ENCODE results near the gene MAPK9. TPM values are rescaled to one million over a fixed set of nuclear protein-coding genes. Genes with fewer than 3 reads are reported as not detected.

MAPK9 gene
- total RNA-seq, 1 experiment from 2014 or later, result 44.1 TPM

DNA sequence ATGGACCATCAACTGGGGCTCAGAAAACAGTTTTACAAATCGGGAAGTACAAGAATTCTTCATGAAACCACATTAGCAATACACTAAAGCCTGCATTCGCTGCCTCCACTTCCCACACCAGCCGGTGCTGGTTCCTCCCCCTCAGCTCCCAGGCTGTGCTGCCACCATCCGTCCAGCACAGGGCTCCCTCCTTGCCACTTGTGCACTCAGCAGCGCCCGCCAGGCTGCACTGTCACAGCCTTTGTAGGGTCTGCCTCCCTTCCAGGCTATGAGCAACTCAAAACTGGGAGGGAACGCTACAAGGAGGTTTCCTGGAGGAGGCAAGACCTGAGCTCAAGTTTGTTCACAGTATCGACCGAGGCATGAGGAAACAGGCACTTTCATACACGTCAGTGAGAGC lies 7.7 kb downstream of the MAPK9 start:
- Histone ChIP-seq H3K27ac (ENCODE audit: low read length) (no peak overlapping the region), H3K4me1 (ENCODE audit: control insufficient read depth, insufficient read depth, low read length) (no peaks in the 10 kb centered on the region), H3K9me3 (ENCODE audit: control insufficient read depth, insufficient read depth, low read depth, low read length) (peaks cover 4% of the 10 kb centered on the region; the same call in 1 of the 2 replicates), H3K27me3 (ENCODE audit: control insufficient read depth, insufficient read depth, low read length) (no peaks in the 10 kb centered on the region), H3K36me3 (ENCODE audit: control insufficient read depth, insufficient read depth, low read length) (no peaks in the 10 kb centered on the region), H3K4me3 (ENCODE audit: low read depth in 2 of 2, low read length in 2 of 2) (no peak overlapping the region)
- DNase-seq (ENCODE audit: low read depth, low spot score), result no peak
- in situ Hi-C loops (cut with HindIII; ENCODE audit: low pct_unique_long_range_greater_than_20kb, low sequenced_read_pairs) (no loop called here), intact Hi-C loops (cut with micrococcal nuclease; ENCODE audit: unreplicated experiment) (no loop called here)
- ChIA-PET CTCF (interaction anchor here (1.4 kb wide), 1 partner anchor 75 kb away, joined by 3 read pairs; the partner anchor contains the start of gene RASGEF1C), POLR2A (interaction anchor here (0.5 kb wide), 1 partner anchor 169 kb away, joined by 4 read pairs; no protein-coding TSS in a partner anchor)
- no peak for TF ChIP-seq POLR2AphosphoS5 (IDR thresholded peaks at IDR 0.05; ENCODE audit: low read depth, low read length)
- TF ChIP-seq, protein P1, sequence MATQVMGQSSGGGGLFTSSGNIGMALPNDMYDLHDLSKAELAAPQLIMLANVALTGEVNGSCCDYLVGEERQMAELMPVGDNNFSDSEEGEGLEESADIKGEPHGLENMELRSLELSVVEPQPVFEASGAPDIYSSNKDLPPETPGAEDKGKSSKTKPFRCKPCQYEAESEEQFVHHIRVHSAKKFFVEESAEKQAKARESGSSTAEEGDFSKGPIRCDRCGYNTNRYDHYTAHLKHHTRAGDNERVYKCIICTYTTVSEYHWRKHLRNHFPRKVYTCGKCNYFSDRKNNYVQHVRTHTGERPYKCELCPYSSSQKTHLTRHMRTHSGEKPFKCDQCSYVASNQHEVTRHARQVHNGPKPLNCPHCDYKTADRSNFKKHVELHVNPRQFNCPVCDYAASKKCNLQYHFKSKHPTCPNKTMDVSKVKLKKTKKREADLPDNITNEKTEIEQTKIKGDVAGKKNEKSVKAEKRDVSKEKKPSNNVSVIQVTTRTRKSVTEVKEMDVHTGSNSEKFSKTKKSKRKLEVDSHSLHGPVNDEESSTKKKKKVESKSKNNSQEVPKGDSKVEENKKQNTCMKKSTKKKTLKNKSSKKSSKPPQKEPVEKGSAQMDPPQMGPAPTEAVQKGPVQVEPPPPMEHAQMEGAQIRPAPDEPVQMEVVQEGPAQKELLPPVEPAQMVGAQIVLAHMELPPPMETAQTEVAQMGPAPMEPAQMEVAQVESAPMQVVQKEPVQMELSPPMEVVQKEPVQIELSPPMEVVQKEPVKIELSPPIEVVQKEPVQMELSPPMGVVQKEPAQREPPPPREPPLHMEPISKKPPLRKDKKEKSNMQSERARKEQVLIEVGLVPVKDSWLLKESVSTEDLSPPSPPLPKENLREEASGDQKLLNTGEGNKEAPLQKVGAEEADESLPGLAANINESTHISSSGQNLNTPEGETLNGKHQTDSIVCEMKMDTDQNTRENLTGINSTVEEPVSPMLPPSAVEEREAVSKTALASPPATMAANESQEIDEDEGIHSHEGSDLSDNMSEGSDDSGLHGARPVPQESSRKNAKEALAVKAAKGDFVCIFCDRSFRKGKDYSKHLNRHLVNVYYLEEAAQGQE (IDR thresholded peaks at IDR 0.05; ENCODE audit: insufficient read depth in 1 of 2, low read depth in 2 of 2, low read length in 1 of 2), result no peak
- no peak for TF ChIP-seq SIN3A (IDR thresholded peaks at IDR 0.05; ENCODE audit: borderline replicate concordance, insufficient read depth, low read depth, low read length)
- no peak for TF ChIP-seq TCF7L2 (IDR thresholded peaks at IDR 0.05; ENCODE audit: low read depth, low read length)
- TF ChIP-seq, protein P2, sequence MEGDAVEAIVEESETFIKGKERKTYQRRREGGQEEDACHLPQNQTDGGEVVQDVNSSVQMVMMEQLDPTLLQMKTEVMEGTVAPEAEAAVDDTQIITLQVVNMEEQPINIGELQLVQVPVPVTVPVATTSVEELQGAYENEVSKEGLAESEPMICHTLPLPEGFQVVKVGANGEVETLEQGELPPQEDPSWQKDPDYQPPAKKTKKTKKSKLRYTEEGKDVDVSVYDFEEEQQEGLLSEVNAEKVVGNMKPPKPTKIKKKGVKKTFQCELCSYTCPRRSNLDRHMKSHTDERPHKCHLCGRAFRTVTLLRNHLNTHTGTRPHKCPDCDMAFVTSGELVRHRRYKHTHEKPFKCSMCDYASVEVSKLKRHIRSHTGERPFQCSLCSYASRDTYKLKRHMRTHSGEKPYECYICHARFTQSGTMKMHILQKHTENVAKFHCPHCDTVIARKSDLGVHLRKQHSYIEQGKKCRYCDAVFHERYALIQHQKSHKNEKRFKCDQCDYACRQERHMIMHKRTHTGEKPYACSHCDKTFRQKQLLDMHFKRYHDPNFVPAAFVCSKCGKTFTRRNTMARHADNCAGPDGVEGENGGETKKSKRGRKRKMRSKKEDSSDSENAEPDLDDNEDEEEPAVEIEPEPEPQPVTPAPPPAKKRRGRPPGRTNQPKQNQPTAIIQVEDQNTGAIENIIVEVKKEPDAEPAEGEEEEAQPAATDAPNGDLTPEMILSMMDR (IDR thresholded peaks at IDR 0.05), result no peak
- no TSS peak for BruUV-seq (replicated peaks)
- no peak for ATAC-seq

DNA sequence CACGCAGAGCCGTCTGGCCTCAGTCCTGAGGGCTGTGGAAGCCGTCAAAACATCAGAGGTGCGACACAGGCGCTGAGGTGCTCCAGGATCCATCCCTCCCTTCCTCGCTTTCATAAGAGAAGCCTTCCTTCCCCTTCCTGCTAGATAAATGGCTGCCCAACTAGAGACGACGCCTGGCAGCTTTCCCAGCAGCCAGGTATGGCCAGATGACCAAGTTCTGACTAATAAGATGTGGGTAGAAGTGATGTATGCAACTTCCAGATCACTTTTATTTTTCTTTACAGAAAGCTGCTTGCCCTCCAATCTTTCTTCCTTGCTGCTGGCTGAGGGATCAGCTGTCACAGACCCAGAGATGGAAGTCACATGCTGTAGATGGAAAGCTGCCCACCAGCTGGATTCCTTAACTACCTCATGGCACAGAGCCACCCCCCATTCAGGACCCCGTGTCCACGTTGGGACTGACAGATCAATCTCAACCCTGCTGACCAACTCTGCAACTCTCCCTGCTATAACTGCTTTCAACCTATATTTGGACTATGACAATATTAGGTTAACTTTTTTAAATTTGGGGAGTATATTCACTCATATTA lies 8.8 kb downstream of the MAPK9 start:
- H3K4me1 ChIP-seq (ENCODE audit: control insufficient read depth, insufficient read depth, low read length), result no peaks in the 10 kb centered on the region
- no peaks in the 10 kb centered on the region for H3K36me3 ChIP-seq (ENCODE audit: control insufficient read depth, insufficient read depth, low read length)
- in situ Hi-C loops (cut with HindIII; ENCODE audit: low pct_unique_long_range_greater_than_20kb, low sequenced_read_pairs) (no loop called here), intact Hi-C loops (cut with micrococcal nuclease; ENCODE audit: unreplicated experiment) (no loop called here)
- no peak for DNase-seq (ENCODE audit: low read depth, low spot score)
- no peaks in the 10 kb centered on the region for H3K27me3 ChIP-seq (ENCODE audit: control insufficient read depth, insufficient read depth, low read length)
- no peak overlapping the region for H3K27ac ChIP-seq (ENCODE audit: low read length)
- H3K4me3 ChIP-seq (ENCODE audit: low read depth in 2 of 2, low read length in 2 of 2), result no peak overlapping the region
- TF ChIP-seq TCF7L2 (IDR thresholded peaks at IDR 0.05; ENCODE audit: low read depth, low read length) (no peak), SIN3A (IDR thresholded peaks at IDR 0.05; ENCODE audit: borderline replicate concordance, insufficient read depth, low read depth, low read length) (no peak)
- ChIA-PET POLR2A (no interaction called here), CTCF (no interaction called here)
- no TSS peak for BruUV-seq (replicated peaks)
- ATAC-seq, result no peak
- H3K9me3 ChIP-seq (ENCODE audit: control insufficient read depth, insufficient read depth, low read depth, low read length), result peaks cover 4% of the 10 kb centered on the region; the same call in 1 of the 2 replicates

DNA sequence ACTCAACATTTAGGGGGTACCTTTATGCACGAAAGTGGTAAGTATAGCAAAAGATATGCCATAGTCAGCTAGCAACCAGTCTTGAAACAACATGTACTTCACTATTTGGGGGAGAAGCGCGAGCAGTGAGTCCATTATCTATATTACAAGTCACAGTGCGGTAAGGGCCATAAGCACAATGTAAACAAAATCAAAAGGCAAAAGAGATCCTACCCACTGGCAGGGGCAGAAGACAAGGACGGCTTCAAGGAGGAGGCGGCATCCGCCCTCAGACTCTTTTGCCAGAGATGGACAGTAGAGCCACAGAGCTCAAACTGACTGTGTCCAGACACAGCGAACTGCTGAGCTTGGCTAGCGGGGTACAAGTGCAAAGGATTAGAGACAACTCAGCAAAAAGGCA lies 9.6 kb downstream of the MAPK9 start:
- ChIA-PET POLR2A (no interaction called here), CTCF (no interaction called here)
- H3K9me3 ChIP-seq (ENCODE audit: control insufficient read depth, insufficient read depth, low read depth, low read length), result peaks cover 13% of the 10 kb centered on the region
- ATAC-seq, result no peak; the same call in 1 of the 2 replicates
- no peak overlapping the region for H3K27ac ChIP-seq (ENCODE audit: low read length)
- H3K4me3 ChIP-seq (ENCODE audit: low read depth in 2 of 2, low read length in 2 of 2), result no peak overlapping the region
- in situ Hi-C loops (cut with HindIII; ENCODE audit: low pct_unique_long_range_greater_than_20kb, low sequenced_read_pairs), result no loop called here
- TF ChIP-seq TCF7L2 (IDR thresholded peaks at IDR 0.05; ENCODE audit: low read depth, low read length) (no peak), SIN3A (IDR thresholded peaks at IDR 0.05; ENCODE audit: borderline replicate concordance, insufficient read depth, low read depth, low read length) (no peak), POLR2AphosphoS5 (IDR thresholded peaks at IDR 0.05; ENCODE audit: low read depth, low read length) (no peak)
- TF ChIP-seq, protein P1 (IDR thresholded peaks at IDR 0.05; ENCODE audit: insufficient read depth in 1 of 2, low read depth in 2 of 2, low read length in 1 of 2), result no peak
- TF ChIP-seq, protein P2 (IDR thresholded peaks at IDR 0.05), result no peak
- no peaks in the 10 kb centered on the region for H3K27me3 ChIP-seq (ENCODE audit: control insufficient read depth, insufficient read depth, low read length)
- no TSS peak for BruUV-seq (replicated peaks)
- H3K36me3 ChIP-seq (ENCODE audit: control insufficient read depth, insufficient read depth, low read length), result no peaks in the 10 kb centered on the region
- H3K4me1 ChIP-seq (ENCODE audit: control insufficient read depth, insufficient read depth, low read length), result no peaks in the 10 kb centered on the region
- no peak for DNase-seq (ENCODE audit: low read depth, low spot score)
- intact Hi-C loops (cut with micrococcal nuclease; ENCODE audit: unreplicated experiment), result no loop called here

Measured in Panc1 (cell line).